Upper lobe of left lung (tissue), 6 donors: Measurements from ENCODE around the gene EML1. TPM values are rescaled to one million over a fixed set of nuclear protein-coding genes. Genes with fewer than 3 reads are reported as not detected.

Experiments
- ATAC-seq, 2 donors: fragments of 200-7000 bp; cut with Tn5 transposase; one replicate each; pipeline ENCODE4 v1.9.1; 2022; ENCODE audit warnings: mild to moderate bottlenecking in 2 of 2, moderate library complexity in 2 of 2; ENCODE audit not compliant: low FRiP score in 2 of 2
- DNase-seq, 2 donors: peaks; one replicate each; pipeline ENCODE4 v3.0.0-alpha.2; 2019 to 2020
- H3K27ac ChIP-seq, 4 donors: fragments of 200-600 bp; sonication (generic); one replicate each; pipeline ENCODE4 v1.5.1; 2016 to 2019
- H3K27me3 ChIP-seq, 4 donors: fragments of 200-600 bp; sonication (generic); one replicate each; pipeline ENCODE4 v1.5.1; 2017 to 2019
- H3K36me3 ChIP-seq, 4 donors: fragments of 200-600 bp; sonication (generic); one replicate each; pipeline ENCODE4 v1.5.1; 2016 to 2019
- H3K4me1 ChIP-seq, 4 donors: fragments of 200-600 bp; sonication (generic); one replicate each; pipeline ENCODE4 v1.5.1; 2018 to 2019
- H3K4me3 ChIP-seq, 4 donors: fragments of 200-600 bp; sonication (generic); one replicate each; pipeline ENCODE4 v1.5.1; 2017 to 2019; ENCODE audit warnings: mild to moderate bottlenecking in 2 of 4, moderate library complexity in 1 of 4
- H3K9me3 ChIP-seq, 4 donors: fragments of 200-600 bp; sonication (generic); one replicate each; pipeline ENCODE4 v1.5.1; 2018 to 2019
- EP300 ChIP-seq, 4 donors: sonication (generic); formaldehyde crosslinking; IDR thresholded peaks; one replicate each; pipeline ENCODE4 v1.5.1; 2017; ENCODE audit warnings: antibody characterized with exemption in 4 of 4, control low read depth in 2 of 4
- POLR2A ChIP-seq, 4 donors: fragments of 450-650 bp; IDR thresholded peaks; one replicate each; pipeline ENCODE4 v1.5.1; 2016 to 2017; ENCODE audit warnings: antibody characterized with exemption in 4 of 4, mild to moderate bottlenecking in 2 of 4
- POLR2AphosphoS5 ChIP-seq, 2 donors: sonication (generic); formaldehyde crosslinking; IDR thresholded peaks; one replicate each; pipeline ENCODE4 v1.5.1; 2017; ENCODE audit warnings: antibody characterized with exemption in 2 of 2
- WGBS, 2 donors: methylation state at CpG; one replicate each; pipeline ENCODE4 v1.1.5; 2017 to 2018; 5-methylcytosine and 5-hydroxymethylcytosine counted together
- total RNA-seq, 6 donors: library from RNA; depleted of rRNA in 4 of 6; stranded (reverse); fragments of >200 nt in 4 of 6; gene quantifications; one replicate each; pipeline versions ENCODE4 v1.1.0 to v1.2.1, GENCODE V29; 2016 to 2021
- TF ChIP-seq, protein P1 (sequence below), 6 experiments: fragments of 450-650 bp in 4 of 6; fragments of 200-600 bp in 2 of 6; sonication (generic) in 2 of 6; IDR thresholded peaks; one replicate each; pipeline ENCODE4 v1.5.1; 2016 to 2019; ENCODE audit warnings: antibody characterized with exemption in 6 of 6
- donor health status: DM: no; HTN: no; CAD: no; lungs with moderate emphysema.
- donor health status: DM: no; HTN: yes; CAD: no; lungs with severe emphysema.

Gene EML1
- total RNA-seq, 6 donors from 2014 or later, result 22.2 to 55.5 (median 36.4) TPM

DNA sequence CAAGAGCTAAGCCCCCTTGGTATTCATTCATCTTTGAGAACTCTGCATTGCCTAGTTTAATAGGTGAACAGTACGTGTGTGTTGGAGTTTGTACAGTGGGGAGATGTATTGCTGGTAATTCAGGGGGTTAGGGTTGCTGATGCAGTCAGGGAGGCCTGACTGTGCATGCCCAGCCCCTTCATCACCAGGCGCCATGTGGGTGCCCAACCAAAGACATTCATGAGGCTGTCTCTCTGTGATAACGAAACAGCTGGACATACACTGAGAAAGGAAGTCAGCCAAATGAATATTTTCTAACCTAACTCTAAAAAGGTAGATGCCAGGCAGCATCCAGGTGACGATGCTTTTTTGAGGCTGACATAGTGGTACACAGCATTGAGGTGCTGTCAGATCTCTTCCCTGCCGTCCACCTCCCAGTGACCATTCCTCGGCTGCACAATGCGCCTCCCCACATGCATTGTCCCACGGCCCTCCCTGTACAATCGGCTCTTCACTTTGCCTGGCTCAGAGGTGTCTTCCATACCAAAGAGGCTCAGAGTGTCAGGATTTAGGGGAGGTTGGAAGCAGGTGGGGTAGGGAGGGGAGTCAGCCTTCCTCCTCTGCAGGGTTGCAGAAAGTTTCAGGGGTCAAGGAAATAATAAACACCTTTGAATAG lies 19.0 kb downstream of the EML1 start:
- Histone ChIP-seq H3K4me3 (no peak overlapping the region), H3K27me3 (no peaks in the 10 kb centered on the region), H3K27ac (no peak overlapping the region), H3K36me3 (no peaks in the 10 kb centered on the region), H3K9me3 (no peaks in the 10 kb centered on the region), H3K4me1 (peaks cover 13 to 31% (median 19%) of the 10 kb centered on the region in 4 donors)
- DNase-seq (no peak), ATAC-seq (no peak)
- TF ChIP-seq POLR2A (IDR thresholded peaks at IDR 0.05) (no peak), EP300 (IDR thresholded peaks at IDR 0.05) (no peak), POLR2AphosphoS5 (IDR thresholded peaks at IDR 0.05) (no peak)
- TF ChIP-seq, protein P1, sequence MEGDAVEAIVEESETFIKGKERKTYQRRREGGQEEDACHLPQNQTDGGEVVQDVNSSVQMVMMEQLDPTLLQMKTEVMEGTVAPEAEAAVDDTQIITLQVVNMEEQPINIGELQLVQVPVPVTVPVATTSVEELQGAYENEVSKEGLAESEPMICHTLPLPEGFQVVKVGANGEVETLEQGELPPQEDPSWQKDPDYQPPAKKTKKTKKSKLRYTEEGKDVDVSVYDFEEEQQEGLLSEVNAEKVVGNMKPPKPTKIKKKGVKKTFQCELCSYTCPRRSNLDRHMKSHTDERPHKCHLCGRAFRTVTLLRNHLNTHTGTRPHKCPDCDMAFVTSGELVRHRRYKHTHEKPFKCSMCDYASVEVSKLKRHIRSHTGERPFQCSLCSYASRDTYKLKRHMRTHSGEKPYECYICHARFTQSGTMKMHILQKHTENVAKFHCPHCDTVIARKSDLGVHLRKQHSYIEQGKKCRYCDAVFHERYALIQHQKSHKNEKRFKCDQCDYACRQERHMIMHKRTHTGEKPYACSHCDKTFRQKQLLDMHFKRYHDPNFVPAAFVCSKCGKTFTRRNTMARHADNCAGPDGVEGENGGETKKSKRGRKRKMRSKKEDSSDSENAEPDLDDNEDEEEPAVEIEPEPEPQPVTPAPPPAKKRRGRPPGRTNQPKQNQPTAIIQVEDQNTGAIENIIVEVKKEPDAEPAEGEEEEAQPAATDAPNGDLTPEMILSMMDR (IDR thresholded peaks at IDR 0.05), result no peak
- 89 to 92% methylated on average over 9 of the region's 9 CpGs for WGBS, 2 donors

DNA sequence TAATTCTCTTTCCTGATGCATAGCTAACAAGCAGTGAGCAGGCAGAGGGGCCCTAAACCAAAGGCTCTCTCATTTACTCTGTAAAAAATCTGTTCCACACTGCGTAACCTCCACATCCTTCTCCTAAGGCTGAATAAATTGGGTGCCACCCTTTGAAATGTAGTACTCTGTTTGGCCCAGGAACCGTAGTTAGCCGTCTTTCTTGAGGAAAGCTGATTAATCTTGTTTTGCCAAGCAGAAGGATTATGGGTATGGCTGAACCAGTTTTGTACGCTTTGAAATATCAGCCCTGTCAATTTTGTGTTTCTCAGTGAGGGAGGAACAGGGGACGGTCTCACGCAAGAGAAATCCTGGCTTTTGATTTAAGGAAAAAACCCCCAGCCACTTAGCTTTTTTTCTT lies 19.7 kb downstream of the EML1 start:
- WGBS, 2 donors, result 89 to 90% methylated on average over 6 of the region's 6 CpGs
- H3K4me1 ChIP-seq, result peaks cover 9 to 24% (median 18%) of the 10 kb centered on the region in 4 donors
- TF ChIP-seq POLR2A (IDR thresholded peaks at IDR 0.05) (no peak), POLR2AphosphoS5 (IDR thresholded peaks at IDR 0.05) (no peak), EP300 (IDR thresholded peaks at IDR 0.05) (no peak)
- TF ChIP-seq, protein P1 (IDR thresholded peaks at IDR 0.05), result no peak

DNA sequence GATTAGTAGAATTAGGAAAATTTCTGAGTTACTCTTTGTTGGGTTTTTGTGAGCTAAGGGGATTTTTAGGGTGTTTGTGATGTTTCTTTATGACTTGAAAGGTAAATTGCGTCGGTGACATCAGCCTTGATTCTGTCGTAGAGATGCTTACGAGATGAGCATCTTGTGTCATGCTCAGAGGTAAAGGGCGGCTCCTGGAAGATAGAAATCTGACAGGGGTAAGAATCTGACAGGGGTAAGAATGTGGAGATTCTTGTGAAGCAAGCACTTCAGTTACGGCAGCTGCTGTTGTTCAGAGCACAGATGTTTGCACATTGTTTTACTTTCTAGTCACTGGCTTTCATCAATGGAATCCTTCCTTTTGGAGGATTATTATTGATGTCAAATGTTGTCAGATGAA lies 22.5 kb downstream of the EML1 start:
- ATAC-seq, result no peak
- 58 to 73% methylated on average over 6 of the region's 6 CpGs for WGBS, 2 donors
- no peaks in the 10 kb centered on the region for H3K9me3 ChIP-seq

More for the DNA sequence above, 19.7 kb downstream of the EML1 start:
- DNase-seq (no peak), ATAC-seq (no peak)
- no peak overlapping the region for H3K27ac ChIP-seq
- H3K9me3 ChIP-seq, result no peaks in the 10 kb centered on the region
- H3K4me3 ChIP-seq, result no peak overlapping the region
- H3K36me3 ChIP-seq, result no peaks in the 10 kb centered on the region
- H3K27me3 ChIP-seq, result no peaks in the 10 kb centered on the region

DNA sequence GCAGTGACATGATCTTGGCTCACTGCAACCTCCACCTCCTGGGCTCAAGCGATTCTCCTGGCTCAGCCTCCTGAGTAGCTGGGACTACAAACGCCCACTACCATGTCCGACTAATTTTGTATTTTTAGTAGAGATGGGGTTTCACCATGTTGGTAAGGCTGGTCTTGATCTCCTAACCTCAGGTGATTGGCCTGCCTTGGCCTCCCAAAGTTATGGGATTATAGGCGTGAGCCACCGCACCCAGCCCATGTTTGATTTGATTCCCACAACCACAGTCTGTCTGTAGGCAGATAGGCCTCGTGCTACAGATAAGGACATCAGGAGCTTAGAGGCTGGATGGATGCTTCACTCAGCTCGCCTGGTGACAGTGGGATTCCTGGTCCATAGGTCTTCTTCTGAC lies 23.0 kb downstream of the EML1 start:
- ATAC-seq, result no peak
- no peak overlapping the region for H3K4me3 ChIP-seq
- 75 to 80% methylated on average over 5 to 7 of the region's 7 CpGs for WGBS, 2 donors
- DNase-seq, result no peak
- no peaks in the 10 kb centered on the region for H3K36me3 ChIP-seq
- no peak overlapping the region for H3K27ac ChIP-seq
- H3K4me1 ChIP-seq, result peaks cover 5 to 21% (median 10%) of the 10 kb centered on the region in 4 donors
- H3K9me3 ChIP-seq, result no peaks in the 10 kb centered on the region
- H3K27me3 ChIP-seq, result no peaks in the 10 kb centered on the region
- TF ChIP-seq POLR2A (IDR thresholded peaks at IDR 0.05), result no peak

More for the DNA sequence above, 22.5 kb downstream of the EML1 start:
- Histone ChIP-seq H3K36me3 (no peaks in the 10 kb centered on the region), H3K4me3 (no peak overlapping the region), H3K4me1 (peaks cover 5 to 20% (median 8%) of the 10 kb centered on the region in 4 donors), H3K27me3 (no peaks in the 10 kb centered on the region), H3K27ac (no peak overlapping the region)
- TF ChIP-seq EP300 (IDR thresholded peaks at IDR 0.05) (no peak), POLR2A (IDR thresholded peaks at IDR 0.05) (no peak), POLR2AphosphoS5 (IDR thresholded peaks at IDR 0.05) (no peak)
- TF ChIP-seq, protein P1 (IDR thresholded peaks at IDR 0.05), result no peak
- no peak for DNase-seq

DNA sequence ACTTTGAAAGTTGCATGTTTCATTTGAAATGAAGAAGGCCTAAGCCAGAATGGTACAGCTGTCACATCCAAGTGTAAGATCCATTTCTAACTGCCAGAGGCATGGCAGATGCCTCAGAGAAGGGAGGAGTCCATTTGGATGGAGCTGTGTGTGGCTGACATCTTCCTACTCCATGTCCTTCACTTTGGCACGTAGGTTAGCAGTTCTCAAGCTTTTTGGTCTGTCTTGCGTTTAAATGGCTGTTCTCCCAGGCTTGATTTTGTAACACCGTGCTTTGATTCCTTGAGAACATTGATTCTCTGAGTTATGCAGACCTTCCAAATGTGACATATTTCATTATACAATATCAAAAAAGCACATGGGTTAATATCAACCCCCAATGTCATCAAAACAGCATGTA lies 23.4 kb downstream of the EML1 start:
- DNase-seq (no peak), ATAC-seq (no peak)
- TF ChIP-seq EP300 (IDR thresholded peaks at IDR 0.05) (no peak), POLR2A (IDR thresholded peaks at IDR 0.05) (no peak), POLR2AphosphoS5 (IDR thresholded peaks at IDR 0.05) (no peak)
- TF ChIP-seq, protein P1 (IDR thresholded peaks at IDR 0.05), result no peak
- Histone ChIP-seq H3K4me3 (no peak overlapping the region), H3K9me3 (no peaks in the 10 kb centered on the region), H3K4me1 (peaks cover 6 to 26% (median 12%) of the 10 kb centered on the region in 4 donors), H3K36me3 (no peaks in the 10 kb centered on the region), H3K27me3 (no peaks in the 10 kb centered on the region), H3K27ac (no peak overlapping the region)
- WGBS, 2 donors, result 63 to 70% methylated on average over 3 of the region's 3 CpGs
